ENCODE measurements around the gene RAB36.

The RAB36 gene

DNA sequence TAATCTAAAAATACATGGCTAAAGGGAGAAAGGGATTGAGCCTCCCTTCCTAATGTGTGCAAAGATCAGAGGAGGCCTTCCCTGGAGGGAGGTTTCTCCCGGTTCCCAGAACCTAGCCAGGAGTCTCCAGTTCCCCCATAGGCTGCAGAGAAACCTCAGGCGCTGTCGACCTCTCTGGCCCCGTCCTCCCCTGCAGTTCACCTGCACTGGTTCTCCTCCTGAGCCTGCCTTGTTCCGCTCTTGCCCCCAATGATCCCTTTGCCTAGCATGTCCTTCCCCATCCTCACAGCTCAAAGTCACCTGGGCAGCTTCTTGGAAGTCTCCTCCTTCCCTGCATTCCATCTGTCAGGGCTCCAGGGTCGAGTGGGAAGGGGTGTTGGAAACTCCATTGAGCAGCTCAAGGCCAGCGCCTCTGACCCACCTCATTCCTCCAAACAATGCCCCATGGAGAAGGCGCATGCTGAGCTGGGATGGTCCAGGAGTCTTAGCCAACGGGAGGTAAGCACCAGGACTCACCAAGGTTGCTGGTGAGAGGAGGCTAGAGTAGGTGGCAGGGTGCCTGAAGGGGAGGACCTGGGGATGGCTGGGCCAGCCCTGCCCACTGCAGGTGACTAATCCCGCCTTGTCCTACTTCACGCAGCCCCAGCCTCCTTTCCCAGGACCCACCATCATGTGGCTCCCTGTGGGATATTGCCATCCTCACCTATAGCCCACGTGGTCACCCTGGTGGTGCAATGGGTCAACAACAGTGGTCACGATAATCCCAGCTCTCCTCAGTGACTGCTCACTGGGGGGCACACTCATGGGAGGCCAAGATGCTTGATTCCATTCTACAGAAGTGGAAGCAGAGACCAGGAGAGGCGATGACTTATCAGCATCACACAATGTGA is 18.9 kb upstream of the RAB36 start:
- peak overlapping the region; percentile 73 for H4K8ac ChIP-seq (ENCODE audit: low read depth, low read length)
- DNase-seq (ENCODE audit: low spot score) = no peak
- no CpG with 5 or more reads among the region's 14 CpGs for WGBS, 2 donors (ENCODE audit: extremely low coverage in 2 of 2, insufficient read length in 2 of 2, insufficient replicate concordance in 1 of 2)
- H3K4ac ChIP-seq (ENCODE audit: low read length) = no peak overlapping the region
- H2BK120ac ChIP-seq (ENCODE audit: low read depth, low read length) = peak overlapping the region; percentile 10
- H4K91ac ChIP-seq (ENCODE audit: low read depth, low read length, poor library complexity) = no peak overlapping the region
- H3K27ac ChIP-seq (replicated peaks; ENCODE audit: low read length) = no peak overlapping the region
- H3K4me1 ChIP-seq (ENCODE audit: control insufficient read depth in 2 of 2, insufficient read depth in 1 of 2, low read depth in 1 of 2, low read length in 2 of 2) = peaks cover 3% of the 10 kb centered on the region in 2 donors
- no peak overlapping the region for H3K4me2 ChIP-seq (ENCODE audit: insufficient read depth, low read length, poor library complexity, severe bottlenecking)
- H3K14ac ChIP-seq (ENCODE audit: low read length) = peak overlapping the region; percentile 78
- H2AFZ ChIP-seq (ENCODE audit: low read length) = no peak overlapping the region
- H2AK5ac ChIP-seq (ENCODE audit: low read depth, low read length) = no peak overlapping the region
- no peaks in the 10 kb centered on the region for H3K9me3 ChIP-seq (replicated peaks in 1 of 2; ENCODE audit: control insufficient read depth in 2 of 2, insufficient read depth in 1 of 2, low read depth in 1 of 2, low read length in 2 of 2)
- H2BK15ac ChIP-seq (ENCODE audit: low read length) = no peak overlapping the region
- peaks cover 2% of the 10 kb centered on the region for H3K79me1 ChIP-seq (ENCODE audit: low read depth, low read length)
- H3K23ac ChIP-seq (ENCODE audit: low read depth, low read length, poor library complexity) = peak overlapping the region; percentile 90
- H3K27me3 ChIP-seq (ENCODE audit: control insufficient read depth in 3 of 3, insufficient read depth in 3 of 3, low read depth in 1 of 3, low read length in 3 of 3) = no peaks in the 10 kb centered on the region
- no peak overlapping the region for H2BK12ac ChIP-seq (ENCODE audit: low read length)
- peaks cover 4 to 14% of the 10 kb centered on the region in 2 donors for H3K36me3 ChIP-seq (replicated peaks in 1 of 2; ENCODE audit: control insufficient read depth in 2 of 2, insufficient read depth in 2 of 2, low read length in 2 of 2)
- H3K9ac ChIP-seq (ENCODE audit: low read depth, low read length, poor library complexity) = peak overlapping the region; percentile 2
- H2BK5ac ChIP-seq (ENCODE audit: low read length) = no peak overlapping the region
- H3K18ac ChIP-seq (ENCODE audit: low read length) = peak overlapping the region; percentile 9
- H3K4me3 ChIP-seq (ENCODE audit: low read length in 2 of 2) = no peak overlapping the region

DNA sequence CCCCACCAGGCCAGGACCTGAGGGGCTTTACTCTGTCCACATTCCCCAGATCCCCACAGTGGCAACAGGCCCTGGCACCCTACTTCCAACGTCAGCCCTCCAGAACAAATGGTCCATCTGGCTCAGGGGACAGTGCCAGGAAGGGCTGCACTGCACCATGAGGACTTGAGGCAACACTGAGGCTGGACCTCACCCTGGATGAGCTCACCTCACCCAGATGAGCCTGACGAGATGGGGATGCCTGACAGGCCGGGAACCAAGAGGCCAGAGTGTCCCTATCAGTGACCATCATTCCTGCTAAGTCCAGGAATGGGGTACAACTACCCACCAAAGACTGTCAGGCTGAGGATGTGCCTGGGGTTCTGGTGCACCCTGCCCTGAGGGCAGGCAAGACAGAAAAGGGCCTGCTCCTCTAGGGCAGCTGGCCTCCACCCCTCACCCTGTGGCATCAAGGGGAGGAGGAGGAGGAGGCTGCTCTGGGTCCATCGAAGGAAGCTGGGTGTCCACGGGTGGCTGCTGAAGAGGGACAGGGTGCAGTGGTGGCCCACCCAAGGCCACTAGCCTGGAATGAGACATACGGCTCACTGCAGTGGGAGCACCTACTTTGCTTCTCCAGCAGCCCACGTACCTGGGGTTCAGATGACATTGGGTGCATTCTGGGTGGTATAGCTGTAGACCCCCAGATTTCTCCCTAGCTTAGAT is 18.1 kb upstream of the RAB36 start:
- Histone ChIP-seq H2AFZ (ENCODE audit: low read length) (no peak overlapping the region), H3K4me1 (ENCODE audit: control insufficient read depth in 2 of 2, insufficient read depth in 1 of 2, low read depth in 1 of 2, low read length in 2 of 2) (peaks cover 3% of the 10 kb centered on the region in 2 donors), H3K9ac (ENCODE audit: low read depth, low read length, poor library complexity) (no peak overlapping the region), H2BK12ac (ENCODE audit: low read length) (no peak overlapping the region), H2BK15ac (ENCODE audit: low read length) (peak overlapping the region; percentile 6), H3K36me3 (replicated peaks in 1 of 2; ENCODE audit: control insufficient read depth in 2 of 2, insufficient read depth in 2 of 2, low read length in 2 of 2) (peaks cover 4 to 14% of the 10 kb centered on the region in 2 donors), H2AK5ac (ENCODE audit: low read depth, low read length) (peak overlapping the region; percentile 40), H2BK5ac (ENCODE audit: low read length) (no peak overlapping the region), H3K18ac (ENCODE audit: low read length) (peak overlapping the region; percentile 59), H3K14ac (ENCODE audit: low read length) (peak overlapping the region; percentile 78), H3K23ac (ENCODE audit: low read depth, low read length, poor library complexity) (peak overlapping the region; percentile 90), H3K79me1 (ENCODE audit: low read depth, low read length) (peaks cover 2% of the 10 kb centered on the region), H3K4me3 (ENCODE audit: low read length in 2 of 2) (no peak overlapping the region), H3K9me3 (replicated peaks in 1 of 2; ENCODE audit: control insufficient read depth in 2 of 2, insufficient read depth in 1 of 2, low read depth in 1 of 2, low read length in 2 of 2) (no peaks in the 10 kb centered on the region), H3K27ac (replicated peaks; ENCODE audit: low read length) (no peak overlapping the region), H3K4me2 (ENCODE audit: insufficient read depth, low read length, poor library complexity, severe bottlenecking) (no peak overlapping the region), H3K4ac (ENCODE audit: low read length) (no peak overlapping the region), H4K91ac (ENCODE audit: low read depth, low read length, poor library complexity) (no peak overlapping the region), H3K27me3 (ENCODE audit: control insufficient read depth in 3 of 3, insufficient read depth in 3 of 3, low read depth in 1 of 3, low read length in 3 of 3) (no peaks in the 10 kb centered on the region), H2BK120ac (ENCODE audit: low read depth, low read length) (peak overlapping the region; percentile 10), H4K8ac (ENCODE audit: low read depth, low read length) (no peak overlapping the region)
- no peak for DNase-seq (ENCODE audit: low spot score)
- no CpG with 5 or more reads among the region's 7 CpGs for WGBS, 2 donors (ENCODE audit: extremely low coverage in 2 of 2, insufficient read length in 2 of 2, insufficient replicate concordance in 1 of 2)

DNA sequence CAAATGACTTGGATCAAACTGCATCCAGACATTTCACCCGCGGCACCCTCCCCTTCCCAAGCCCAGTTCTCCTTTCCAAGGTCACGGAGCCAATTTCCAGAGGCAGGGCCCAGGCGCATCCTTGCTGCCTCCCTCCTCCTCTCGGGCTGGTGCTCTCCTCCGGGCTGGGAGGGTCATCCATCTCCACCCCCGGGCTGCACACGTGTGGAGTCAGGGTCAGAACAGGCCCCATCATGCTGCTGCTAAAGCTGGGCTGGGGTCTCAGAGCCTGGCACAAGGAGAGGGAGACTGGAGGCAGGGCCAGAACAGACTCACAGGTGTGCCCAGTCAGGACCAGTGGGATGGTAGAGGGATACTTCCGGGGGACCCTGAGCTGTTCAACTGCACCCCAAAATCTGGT is 17.5 kb upstream of the RAB36 start:
- H2BK15ac ChIP-seq (ENCODE audit: low read length) = peak overlapping the region; percentile 15
- H3K4me2 ChIP-seq (ENCODE audit: insufficient read depth, low read length, poor library complexity, severe bottlenecking) = no peak overlapping the region
- peak overlapping the region; percentile 95 for H3K14ac ChIP-seq (ENCODE audit: low read length)
- no peak overlapping the region for H4K91ac ChIP-seq (ENCODE audit: low read depth, low read length, poor library complexity)
- no peak overlapping the region for H2BK120ac ChIP-seq (ENCODE audit: low read depth, low read length)
- no peak overlapping the region for H2BK5ac ChIP-seq (ENCODE audit: low read length)
- no peak overlapping the region for H2AFZ ChIP-seq (ENCODE audit: low read length)
- peak overlapping the region; percentile 39 for H3K9ac ChIP-seq (ENCODE audit: low read depth, low read length, poor library complexity)
- no peak overlapping the region for H3K27ac ChIP-seq (replicated peaks; ENCODE audit: low read length)
- no CpG with 5 or more reads among the region's 9 CpGs for WGBS, 2 donors (ENCODE audit: extremely low coverage in 2 of 2, insufficient read length in 2 of 2, insufficient replicate concordance in 1 of 2)
- H3K27me3 ChIP-seq (ENCODE audit: control insufficient read depth in 3 of 3, insufficient read depth in 3 of 3, low read depth in 1 of 3, low read length in 3 of 3) = no peaks in the 10 kb centered on the region
- no peak for DNase-seq (ENCODE audit: low spot score)
- peaks cover 4 to 14% of the 10 kb centered on the region in 2 donors for H3K36me3 ChIP-seq (replicated peaks in 1 of 2; ENCODE audit: control insufficient read depth in 2 of 2, insufficient read depth in 2 of 2, low read length in 2 of 2)
- H3K18ac ChIP-seq (ENCODE audit: low read length) = peak overlapping the region; percentile 27
- H2BK12ac ChIP-seq (ENCODE audit: low read length) = no peak overlapping the region
- peaks cover 3% of the 10 kb centered on the region in 2 donors for H3K4me1 ChIP-seq (ENCODE audit: control insufficient read depth in 2 of 2, insufficient read depth in 1 of 2, low read depth in 1 of 2, low read length in 2 of 2)
- peak overlapping the region; percentile 9 for H3K23ac ChIP-seq (ENCODE audit: low read depth, low read length, poor library complexity)
- H3K9me3 ChIP-seq (replicated peaks in 1 of 2; ENCODE audit: control insufficient read depth in 2 of 2, insufficient read depth in 1 of 2, low read depth in 1 of 2, low read length in 2 of 2) = no peaks in the 10 kb centered on the region
- peaks cover 2% of the 10 kb centered on the region for H3K79me1 ChIP-seq (ENCODE audit: low read depth, low read length)
- no peak overlapping the region for H2AK5ac ChIP-seq (ENCODE audit: low read depth, low read length)
- no peak overlapping the region for H3K4me3 ChIP-seq (ENCODE audit: low read length in 2 of 2)
- no peak overlapping the region for H4K8ac ChIP-seq (ENCODE audit: low read depth, low read length)
- H3K4ac ChIP-seq (ENCODE audit: low read length) = no peak overlapping the region
